Spleen (tissue), 11 donors: ENCODE results near the gene MYBPC3. TPM values are rescaled to one million over a fixed set of nuclear protein-coding genes. Genes with fewer than 3 reads are reported as not detected.

Source experiments
- DNase-seq: peaks from one replicate; pipeline ENCODE4 v3.0.0-alpha.2; 2020
- H3K27ac ChIP-seq, 8 donors: fragments of 200-600 bp; sonication (generic) in 7 of 8; 1 replicate in 4 of 8; 2 replicates in 4 of 8; pipeline versions ENCODE4 v1.5.0 to v1.8.0; 2016 to 2021; ENCODE audit warnings: inconsistent platforms in 4 of 8, mild to moderate bottlenecking in 4 of 8, moderate library complexity in 1 of 8
- H3K27me3 ChIP-seq, 7 donors: fragments of 200-600 bp; sonication (generic) in 6 of 7; replicated peaks in 1 of 7; 1 replicate in 4 of 7; 2 replicates in 3 of 7; pipeline versions ENCODE4 v1.5.0 to v1.8.0; 2016 to 2021; ENCODE audit warnings: inconsistent platforms in 3 of 7, mild to moderate bottlenecking in 1 of 7
- H3K36me3 ChIP-seq, 6 donors: fragments of 200-600 bp; sonication (generic) in 5 of 6; 1 replicate in 4 of 6; 2 replicates in 2 of 6; pipeline versions ENCODE4 v1.5.0 to v1.8.0; 2016 to 2021; ENCODE audit warnings: inconsistent platforms in 2 of 6
- H3K4me1 ChIP-seq, 6 donors: fragments of 200-600 bp; sonication (generic) in 5 of 6; 1 replicate in 3 of 6; 2 replicates in 3 of 6; pipeline versions ENCODE4 v1.5.0 to v1.8.0; 2016 to 2021; ENCODE audit warnings: inconsistent platforms in 3 of 6
- H3K4me3 ChIP-seq, 8 donors: fragments of 200-600 bp; sonication (generic) in 7 of 8; 1 replicate in 4 of 8; 2 replicates in 4 of 8; pipeline versions ENCODE4 v1.5.0 to v1.8.0; 2016 to 2021; ENCODE audit warnings: inconsistent platforms in 4 of 8, mild to moderate bottlenecking in 4 of 8, moderate library complexity in 2 of 8
- H3K9me3 ChIP-seq, 8 donors: fragments of 200-600 bp; sonication (generic) in 7 of 8; 1 replicate in 4 of 8; 2 replicates in 4 of 8; pipeline versions ENCODE4 v1.5.0 to v1.8.0; 2016 to 2021; ENCODE audit warnings: inconsistent platforms in 4 of 8
- POLR2A ChIP-seq, 3 donors: fragments of 450-650 bp; IDR thresholded peaks; one replicate each; pipeline ENCODE4 v1.5.1; 2017; ENCODE audit warnings: antibody characterized with exemption in 3 of 3, mild to moderate bottlenecking in 1 of 3
- POLR2AphosphoS5 ChIP-seq, 3 donors: sonication (generic); formaldehyde crosslinking; IDR thresholded peaks; one replicate each; pipeline ENCODE4 v1.5.1; 2017; ENCODE audit warnings: antibody characterized with exemption in 3 of 3
- WGBS, 5 donors: extraction: QIAGEN DNeasy Blood & Tissue Kit in 3 of 5; methylation state at CpG; one replicate each; pipeline versions ENCODE4 v1.1.5 to v1.1.7; 2013 to 2018; 5-methylcytosine and 5-hydroxymethylcytosine counted together
- intact Hi-C: fragments of 100-400 bp; cut with DNase I; formaldehyde crosslinking; loops from one replicate; pipeline ENCODE4 v1.15.0; 2023; ENCODE audit warnings: low total_unique reads
- polyA plus RNA-seq, 3 donors: library from polyadenylated mRNA; stranded (reverse); fragments of 200-250 nt; gene quantifications; one replicate each; pipeline ENCODE4 v1.2.1, GENCODE V29; 2013
- total RNA-seq, 7 donors: library from RNA; depleted of rRNA in 3 of 7; stranded (reverse); fragments of >200 nt in 3 of 7; fragmentation: NEBNext Ultra II Directional in 4 of 7; extraction: Animal tissue kit (Norgen Biotek cat#: 25700) in 4 of 7; gene quantifications; one replicate each; pipeline versions ENCODE4 v1.1.0 to v1.2.1, GENCODE V29; 2016 to 2021
- TF ChIP-seq, protein P1 (sequence below), 11 experiments: fragments of 200-600 bp in 7 of 11; fragments of 450-650 bp in 4 of 11; sonication (generic) in 4 of 11; IDR thresholded peaks in 8 of 11; conservative IDR thresholded peaks in 3 of 11; 1 replicate in 7 of 11; 2 replicates in 4 of 11; pipeline versions ENCODE4 v1.4.0 to v1.8.0; 2016 to 2021; ENCODE audit warnings: antibody characterized with exemption in 11 of 11, inconsistent platforms in 4 of 11, mild to moderate bottlenecking in 1 of 11
- donor health status: healthy with polysubstance abuse.
- donor health status: DM: no; HTN: no; CAD: no; lungs with moderate emphysema.
- donor health status: DM: no; HTN: no; CAD: no.
- donor health status: Bipolar disorder and iron deficiency.
- donor health status: healthy.
- donor health status: DM: no; HTN: no; CAD: no.
- donor health status: DM: yes; HTN: yes; CAD: no.

Gene MYBPC3
- total and polyA plus RNA-seq, 10 donors: 0.49 to 4.7 (median 1.5) TPM

GRCh38 chr11:47389577-47390421 lies 37.3 kb upstream of the MYBPC3 start:
- Histone ChIP-seq H3K4me3 (peak overlapping the region in 3 of 8 donors; percentile 13 to 57 (median 14)), H3K27ac (peak overlapping the region; percentile 70 to 100 (median 99)), H3K4me1 (peaks cover 38 to 89% (median 70%) of the 10 kb centered on the region in 6 donors), H3K36me3 (no peaks in the 10 kb centered on the region), H3K27me3 (no peaks in the 10 kb centered on the region), H3K9me3 (no peaks in the 10 kb centered on the region)
- intact Hi-C loops: no loop called here
- WGBS, 5 donors: 49 to 69% (median 58%) methylated on average over 17 of the region's 17 CpGs
- DNase-seq: peak; percentile 91
- TF ChIP-seq, protein P1, sequence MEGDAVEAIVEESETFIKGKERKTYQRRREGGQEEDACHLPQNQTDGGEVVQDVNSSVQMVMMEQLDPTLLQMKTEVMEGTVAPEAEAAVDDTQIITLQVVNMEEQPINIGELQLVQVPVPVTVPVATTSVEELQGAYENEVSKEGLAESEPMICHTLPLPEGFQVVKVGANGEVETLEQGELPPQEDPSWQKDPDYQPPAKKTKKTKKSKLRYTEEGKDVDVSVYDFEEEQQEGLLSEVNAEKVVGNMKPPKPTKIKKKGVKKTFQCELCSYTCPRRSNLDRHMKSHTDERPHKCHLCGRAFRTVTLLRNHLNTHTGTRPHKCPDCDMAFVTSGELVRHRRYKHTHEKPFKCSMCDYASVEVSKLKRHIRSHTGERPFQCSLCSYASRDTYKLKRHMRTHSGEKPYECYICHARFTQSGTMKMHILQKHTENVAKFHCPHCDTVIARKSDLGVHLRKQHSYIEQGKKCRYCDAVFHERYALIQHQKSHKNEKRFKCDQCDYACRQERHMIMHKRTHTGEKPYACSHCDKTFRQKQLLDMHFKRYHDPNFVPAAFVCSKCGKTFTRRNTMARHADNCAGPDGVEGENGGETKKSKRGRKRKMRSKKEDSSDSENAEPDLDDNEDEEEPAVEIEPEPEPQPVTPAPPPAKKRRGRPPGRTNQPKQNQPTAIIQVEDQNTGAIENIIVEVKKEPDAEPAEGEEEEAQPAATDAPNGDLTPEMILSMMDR (IDR thresholded peaks at IDR 0.05 in 8 of 11, conservative IDR thresholded peaks at IDR 0.05 in 3 of 11): no peak
- TF ChIP-seq POLR2AphosphoS5 (IDR thresholded peaks at IDR 0.05): peak in 1 of 3 donors; percentile 40

- H3K27ac ChIP-seq: peak overlapping the region; percentile 70 to 100 (median 99)
- DNase-seq: peak; percentile 93
- no peaks in the 10 kb centered on the region for H3K36me3 ChIP-seq
- WGBS, 5 donors: 51 to 74% (median 66%) methylated on average over 20 to 28 of the region's 28 CpGs
- H3K4me3 ChIP-seq: peak overlapping the region in 3 of 8 donors; percentile 13 to 57 (median 14)
- H3K9me3 ChIP-seq: no peaks in the 10 kb centered on the region
- TF ChIP-seq, protein P1 (IDR thresholded peaks at IDR 0.05 in 8 of 11, conservative IDR thresholded peaks at IDR 0.05 in 3 of 11): no peak
- TF ChIP-seq POLR2A (IDR thresholded peaks at IDR 0.05) (peak in 1 of 3 donors; percentile 43), POLR2AphosphoS5 (IDR thresholded peaks at IDR 0.05) (peak; percentile 87 to 91 (median 90))
- peaks cover 31 to 81% (median 62%) of the 10 kb centered on the region in 6 donors for H3K4me1 ChIP-seq
- no peaks in the 10 kb centered on the region for H3K27me3 ChIP-seq
- intact Hi-C loops: no loop called here
These were observed 36.4 kb upstream of the MYBPC3 start for GRCh38 chr11:47388697-47389576.

GRCh38 chr11:47387944-47388696 lies 35.6 kb upstream of the MYBPC3 start:
- H3K27me3 ChIP-seq: no peaks in the 10 kb centered on the region
- H3K36me3 ChIP-seq: peaks cover 0 to 6% (median 0%) of the 10 kb centered on the region in 6 donors
- peak; percentile 86 for DNase-seq
- no peaks in the 10 kb centered on the region for H3K9me3 ChIP-seq
- H3K27ac ChIP-seq: peak overlapping the region; percentile 70 to 100 (median 99)
- H3K4me1 ChIP-seq: peaks cover 24 to 78% (median 56%) of the 10 kb centered on the region in 6 donors
- 36 to 73% (median 48%) methylated on average over 12 to 13 of the region's 13 CpGs for WGBS, 5 donors
- peak overlapping the region in 1 of 8 donors; percentile 57 for H3K4me3 ChIP-seq
- intact Hi-C loops: no loop called here
- TF ChIP-seq POLR2A (IDR thresholded peaks at IDR 0.05) (peak in 1 of 3 donors; percentile 36), POLR2AphosphoS5 (IDR thresholded peaks at IDR 0.05) (peak; percentile 33 to 71 (median 55))
- TF ChIP-seq, protein P1 (IDR thresholded peaks at IDR 0.05 in 8 of 11, conservative IDR thresholded peaks at IDR 0.05 in 3 of 11): no peak
